Caco-2 (cell line): ENCODE results near the gene CCDC159. TPM values are rescaled to one million over a fixed set of nuclear protein-coding genes. Genes with fewer than 3 reads are reported as not detected.

Source experiments
- Bru-seq: library from RNA; stranded (reverse); fragments of 400-500 nt; gene quantifications from one replicate; lab custom pipeline; 2021; lab: Mats Ljungman, UMichigan
- BruChase-seq, 2 experiments: library from RNA; stranded (reverse); fragments of 400-500 nt; gene quantifications; one replicate each; lab custom pipeline; 2021; lab: Mats Ljungman, UMichigan
- BruUV-seq: library from RNA; stranded (reverse); fragments of 400-500 nt; replicated peaks from 2 replicates; lab custom pipeline; 2021; lab: Mats Ljungman, UMichigan
- CTCF ChIA-PET: fragments of 300-600 bp; sonication (Branson Sonifier 250); formaldehyde crosslinking; loops from one replicate; lab custom pipeline; 2022; ENCODE audit warnings: antibody characterized with exemption; lab: Charles Lee
- POLR2A ChIA-PET: fragments of 300-600 bp; sonication (Branson Sonifier 250); formaldehyde crosslinking; loops from one replicate; lab custom pipeline; 2022; ENCODE audit warnings: antibody characterized with exemption; lab: Charles Lee
- DNase-seq, 2 experiments: peaks; one replicate each; pipeline versions ENCODE4 v3.0.0 to v3.0.0-alpha.2; 2020 to 2022
- H3K27me3 ChIP-seq: replicated peaks from 2 replicates; pipeline ENCODE4 v1.6.0; 2011; ENCODE audit warnings: low read length; ENCODE audit not compliant: control insufficient read depth, insufficient read depth
- H3K36me3 ChIP-seq: 2 replicates; pipeline ENCODE4 v1.5.1; 2011; ENCODE audit warnings: low read length; ENCODE audit not compliant: control insufficient read depth, insufficient read depth
- H3K4me1 ChIP-seq: fragments of 250-450 bp; sonication (Bioruptor Pico); 2 replicates; pipeline ENCODE4 v1.5.1; 2020; ENCODE audit warnings: mild to moderate bottlenecking
- H3K4me3 ChIP-seq: 2 replicates; pipeline ENCODE4 v1.5.1; 2011; ENCODE audit warnings: low read depth, mild to moderate bottlenecking, control low read depth, low read length
- H3K9me3 ChIP-seq: fragments of 250-450 bp; sonication (Bioruptor Pico); 2 replicates; pipeline ENCODE4 v1.5.1; 2020; ENCODE audit warnings: mild to moderate bottlenecking, moderate library complexity
- H3K27ac Mint-ChIP-seq: one replicate; pipeline ENCODE4 v1.8.0; 2022; ENCODE audit warnings: mixed read lengths; ENCODE audit not compliant: unreplicated experiment
- H3K27me3 Mint-ChIP-seq: one replicate; pipeline ENCODE4 v1.8.0; 2022; ENCODE audit warnings: mixed read lengths; ENCODE audit not compliant: insufficient read depth, unreplicated experiment
- H3K36me3 Mint-ChIP-seq: one replicate; pipeline ENCODE4 v1.8.0; 2022; ENCODE audit warnings: mild to moderate bottlenecking, mixed read lengths; ENCODE audit not compliant: insufficient read depth, unreplicated experiment
- H3K4me1 Mint-ChIP-seq: one replicate; pipeline ENCODE4 v1.8.0; 2022; ENCODE audit warnings: low read depth, mixed read lengths; ENCODE audit not compliant: unreplicated experiment
- H3K4me3 Mint-ChIP-seq: one replicate; pipeline ENCODE4 v1.8.0; 2022; ENCODE audit warnings: mild to moderate bottlenecking, moderate library complexity, mixed read lengths; ENCODE audit not compliant: unreplicated experiment
- H3K9me3 Mint-ChIP-seq: one replicate; pipeline ENCODE4 v1.8.0; 2022; ENCODE audit warnings: mixed read lengths; ENCODE audit not compliant: unreplicated experiment
- intact Hi-C: fragments of 100-400 bp; cut with micrococcal nuclease; formaldehyde crosslinking; loops from one replicate; pipeline ENCODE4 v1.10.0; 2022; ENCODE audit not compliant: unreplicated experiment
- long read RNA-seq: library from polyadenylated mRNA; stranded (forward); transcript quantifications from one replicate; pipeline ENCODE4 v2.0.0, GENCODE V29; 2022
- total RNA-seq: library from RNA; stranded (reverse); gene quantifications from 2 replicates; pipeline ENCODE4 v1.2.3, GENCODE V29; 2022
- TF ChIP-seq, protein P1 (sequence below), 2 experiments: fragments of 200-600 bp in 1 of 2; IDR thresholded peaks; 1 replicate in 1 of 2; 2 replicates in 1 of 2; pipeline versions ENCODE4 v1.5.1 to v1.8.0; 2011 to 2022; ENCODE audit warnings: antibody characterized with exemption in 1 of 2, control low read depth in 1 of 2, inconsistent platforms in 1 of 2, low read depth in 1 of 2, low read length in 1 of 2, mild to moderate bottlenecking in 1 of 2, moderate library complexity in 1 of 2; ENCODE audit not compliant: insufficient read depth in 1 of 2, severe bottlenecking in 1 of 2, unreplicated experiment in 1 of 2

The CCDC159 gene
- total RNA-seq = 11.7 and 13.9 TPM in 2 replicates
- percentile 43 among the genes with signal in this experiment for Bru-seq, nascent RNA
- percentile 36 among the genes with signal in this experiment for BruChase-seq, experiment 1, labeled RNA remaining after a 2-hour chase
- percentile 39 among the genes with signal in this experiment for BruChase-seq, experiment 2, labeled RNA remaining after a 6-hour chase
- long read RNA-seq, partial matches to known transcripts = 0 of 2 reads
- long read RNA-seq, other reads (novel, unspliced or antisense) = 1 of 2 reads

DNA sequence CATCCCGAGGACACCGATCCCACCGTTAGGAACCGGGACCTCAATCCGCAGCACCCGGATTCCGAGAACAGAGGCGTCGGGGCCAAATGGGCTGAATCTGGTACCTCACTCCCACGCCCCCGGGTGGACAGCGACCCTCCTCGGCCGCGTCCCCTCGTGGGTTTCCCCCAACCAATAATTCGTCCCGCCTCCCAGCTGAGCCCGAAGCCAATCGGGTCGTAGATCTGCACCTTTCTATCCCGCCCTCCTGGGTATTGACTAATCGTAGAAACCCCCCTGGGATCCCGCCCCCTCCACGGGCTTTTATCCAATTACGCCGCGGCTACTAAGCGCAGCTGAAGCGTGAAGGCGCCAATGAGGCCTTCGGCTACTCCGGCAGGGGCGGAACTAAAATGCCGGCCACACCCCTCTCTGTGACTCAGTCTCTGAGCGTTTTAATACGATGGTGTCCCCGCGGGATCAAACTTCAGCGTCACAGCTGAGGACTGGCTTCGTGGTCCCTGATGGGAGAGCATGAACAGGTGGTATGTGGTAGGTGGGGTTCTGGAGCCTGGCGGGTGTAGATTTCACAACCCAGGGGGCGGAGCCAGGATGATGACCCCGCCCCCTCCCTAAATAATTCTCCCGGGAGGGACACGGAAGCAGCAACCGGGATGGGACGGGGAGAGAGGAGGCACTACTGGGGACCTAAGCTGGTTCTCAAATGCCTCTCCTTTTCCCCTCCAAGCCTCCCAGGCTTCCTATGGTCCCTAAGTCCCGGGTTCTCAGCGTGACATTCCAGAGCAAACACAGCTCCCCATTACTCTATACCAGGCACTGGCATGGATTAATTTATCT is at the start of gene CCDC159, which contains the start of gene TMEM205:
TSS of gene CCDC159 (plus strand) at position 416 of the 837 bp plus-strand sequence. CDS start at position 504, 88 bp downstream.
TSS of gene TMEM205 (minus strand) at position 165 of the 837 bp plus-strand sequence. CDS start 649 bp downstream, outside the sequence.
- Histone ChIP-seq H3K9me3 (no peaks in the 10 kb centered on the region), H3K4me1 (peaks cover 17% of the 10 kb centered on the region), H3K36me3 (peaks cover 1% of the 10 kb centered on the region; the same call in 1 of the 2 replicates), H3K27me3 (no peaks in the 10 kb centered on the region), H3K4me3 (peak within 1 kb of the TSS; percentile 47)
- Mint-ChIP-seq H3K4me3 (peak within 1 kb of the TSS; percentile 94), H3K27me3 (no peaks in the 10 kb centered on the region), H3K9me3 (no peaks in the 10 kb centered on the region), H3K4me1 (peaks cover 29% of the 10 kb centered on the region), H3K36me3 (peaks cover 10% of the 10 kb centered on the region), H3K27ac (peak within 1 kb of the TSS; percentile 92)
- peak; percentile 97 to 98 for DNase-seq
- TF ChIP-seq, protein P1, sequence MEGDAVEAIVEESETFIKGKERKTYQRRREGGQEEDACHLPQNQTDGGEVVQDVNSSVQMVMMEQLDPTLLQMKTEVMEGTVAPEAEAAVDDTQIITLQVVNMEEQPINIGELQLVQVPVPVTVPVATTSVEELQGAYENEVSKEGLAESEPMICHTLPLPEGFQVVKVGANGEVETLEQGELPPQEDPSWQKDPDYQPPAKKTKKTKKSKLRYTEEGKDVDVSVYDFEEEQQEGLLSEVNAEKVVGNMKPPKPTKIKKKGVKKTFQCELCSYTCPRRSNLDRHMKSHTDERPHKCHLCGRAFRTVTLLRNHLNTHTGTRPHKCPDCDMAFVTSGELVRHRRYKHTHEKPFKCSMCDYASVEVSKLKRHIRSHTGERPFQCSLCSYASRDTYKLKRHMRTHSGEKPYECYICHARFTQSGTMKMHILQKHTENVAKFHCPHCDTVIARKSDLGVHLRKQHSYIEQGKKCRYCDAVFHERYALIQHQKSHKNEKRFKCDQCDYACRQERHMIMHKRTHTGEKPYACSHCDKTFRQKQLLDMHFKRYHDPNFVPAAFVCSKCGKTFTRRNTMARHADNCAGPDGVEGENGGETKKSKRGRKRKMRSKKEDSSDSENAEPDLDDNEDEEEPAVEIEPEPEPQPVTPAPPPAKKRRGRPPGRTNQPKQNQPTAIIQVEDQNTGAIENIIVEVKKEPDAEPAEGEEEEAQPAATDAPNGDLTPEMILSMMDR (IDR thresholded peaks at IDR 0.05; ENCODE audit: insufficient read depth in 1 of 2, low read depth in 1 of 2, low read length in 1 of 2, severe bottlenecking in 1 of 2, unreplicated experiment in 1 of 2) = peak in 1 of 2 experiments; percentile 1
- CTCF ChIA-PET = interaction anchor here (0.5 to 3.5 kb wide), 6 partner anchors 24 to 405 kb away, joined by 3 to 22 read pairs (median 6); partner anchors contain the start of gene PRKCSH
- intact Hi-C loops = loop anchor here (1.0 to 2.0 kb wide), 3 partner anchors 9 to 89 kb away; partner anchors contain the start of genes ODAD3, PLPPR2, PRKCSH and SWSAP1
- POLR2A ChIA-PET = interaction anchor here (0.6 to 1.9 kb wide), 6 partner anchors 9 to 148 kb away, joined by 3 to 15 read pairs (median 6); partner anchors contain the start of genes KANK2 and SWSAP1
- no TSS peak for BruUV-seq

GRCh38 chr19:11299946-11300810 is 46.1 kb upstream of the CCDC159 start:
- H3K4me3 Mint-ChIP-seq = no peak overlapping the region
- no TSS peak for BruUV-seq
- H3K36me3 Mint-ChIP-seq = no peaks in the 10 kb centered on the region
- H3K4me1 ChIP-seq = no peaks in the 10 kb centered on the region
- intact Hi-C loops = no loop called here
- H3K4me1 Mint-ChIP-seq = peaks cover 6% of the 10 kb centered on the region
- TF ChIP-seq, protein P1 (IDR thresholded peaks at IDR 0.05; ENCODE audit: insufficient read depth in 1 of 2, low read depth in 1 of 2, low read length in 1 of 2, severe bottlenecking in 1 of 2, unreplicated experiment in 1 of 2) = no peak
- H3K9me3 ChIP-seq = no peaks in the 10 kb centered on the region
- no peak for DNase-seq
- POLR2A ChIA-PET = no interaction called here
- no peaks in the 10 kb centered on the region for H3K36me3 ChIP-seq
- no peak overlapping the region for H3K4me3 ChIP-seq
- CTCF ChIA-PET = no interaction called here
- H3K27me3 Mint-ChIP-seq = no peaks in the 10 kb centered on the region
- no peaks in the 10 kb centered on the region for H3K27me3 ChIP-seq
- no peak overlapping the region for H3K27ac Mint-ChIP-seq
- H3K9me3 Mint-ChIP-seq = no peaks in the 10 kb centered on the region
